H1 (cell line): ENCODE results near the gene MATK. TPM values are rescaled to one million over a fixed set of nuclear protein-coding genes. Genes with fewer than 3 reads are reported as not detected.

Experiments
- CTCF ChIA-PET: fragments of 300-600 bp; sonication (Branson Sonifier 250); formaldehyde crosslinking; loops from one replicate; lab custom pipeline; 2021; ENCODE audit not compliant: partially characterized antibody; lab: Charles Lee
- POLR2A ChIA-PET: fragments of 300-600 bp; sonication (Branson Sonifier 250); formaldehyde crosslinking; loops from one replicate; lab custom pipeline; 2021; ENCODE audit warnings: inconsistent platforms; ENCODE audit not compliant: partially characterized antibody; lab: Charles Lee
- DNase-seq, 2 experiments: peaks; one replicate each; pipeline versions ENCODE4 v3.0.0 to v3.0.0-alpha.2; 2010 to 2022; ENCODE audit warnings: low spot score in 2 of 2, low read depth in 1 of 2, mixed read lengths in 1 of 2
- FAIRE-seq: peaks from 2 replicates; lab custom pipeline; 2011; peaks lifted over from hg19 to GRCh38; lab: Jason Lieb, UNC
- H2AFZ ChIP-seq: 2 replicates; pipeline ENCODE4 v1.8.1; 2012; ENCODE audit warnings: low read length, inconsistent platforms
- H2AK5ac ChIP-seq: 2 replicates; pipeline ENCODE4 v1.6.1; 2013; ENCODE audit warnings: low read depth, low read length
- H2BK120ac ChIP-seq: replicated peaks from 2 replicates; pipeline ENCODE3; 2013; ENCODE audit warnings: low read depth, low read length, inconsistent platforms
- H2BK12ac ChIP-seq: 2 replicates; pipeline ENCODE4 v1.6.1; 2013; ENCODE audit warnings: low read depth, low read length
- H2BK15ac ChIP-seq: 2 replicates; pipeline ENCODE4 v1.6.1; 2013; ENCODE audit warnings: low read length
- H2BK20ac ChIP-seq: 2 replicates; pipeline ENCODE4 v1.6.1; 2013; ENCODE audit warnings: low read length
- H2BK5ac ChIP-seq: 2 replicates; pipeline ENCODE4 v1.6.1; 2013; ENCODE audit warnings: low read depth, low read length
- H3K14ac ChIP-seq: 2 replicates; pipeline ENCODE4 v1.6.1; 2013; ENCODE audit warnings: inconsistent platforms; ENCODE audit not compliant: insufficient read length
- H3K18ac ChIP-seq: 2 replicates; pipeline ENCODE4 v1.6.1; 2013; ENCODE audit warnings: low read length; ENCODE audit errors: extremely low read depth
- H3K23ac ChIP-seq: 2 replicates; pipeline ENCODE4 v1.6.1; 2013; ENCODE audit warnings: inconsistent platforms; ENCODE audit not compliant: insufficient read length
- H3K23me2 ChIP-seq: 2 replicates; pipeline ENCODE4 v1.6.1; 2013; ENCODE audit warnings: low read depth, low read length
- H3K27ac ChIP-seq: 2 replicates; pipeline ENCODE4 v1.6.1; 2011; ENCODE audit warnings: low read depth, low read length, inconsistent platforms
- H3K27me3 ChIP-seq, 4 experiments: replicated peaks in 1 of 4; 1 replicate in 1 of 4; 2 replicates in 3 of 4; pipeline versions ENCODE4 v1.6.1 to v1.8.1; 2011 to 2013; ENCODE audit warnings: low read length in 3 of 4, mild to moderate bottlenecking in 3 of 4, inconsistent platforms in 2 of 4, mixed read lengths in 2 of 4, moderate library complexity in 1 of 4; ENCODE audit not compliant: control insufficient read depth in 3 of 4, insufficient read depth in 3 of 4; ENCODE audit errors: extremely low read depth in 1 of 4
- H3K36me3 ChIP-seq, 4 experiments: 2 replicates each; pipeline versions ENCODE4 v1.6.1 to v1.8.1; 2011 to 2013; ENCODE audit warnings: mild to moderate bottlenecking in 4 of 4, low read length in 3 of 4, moderate library complexity in 2 of 4, control low read depth in 1 of 4, inconsistent platforms in 1 of 4; ENCODE audit not compliant: insufficient read depth in 4 of 4, control insufficient read depth in 2 of 4
- H3K4ac ChIP-seq: replicated peaks from 2 replicates; pipeline ENCODE3; 2013; ENCODE audit warnings: low read length, low read depth, mixed read lengths, inconsistent platforms; ENCODE audit not compliant: insufficient read length
- H3K4me1 ChIP-seq, 4 experiments: replicated peaks in 1 of 4; 1 replicate in 1 of 4; 2 replicates in 3 of 4; pipeline versions ENCODE4 v1.6.1 to v1.8.1; 2011 to 2013; ENCODE audit warnings: low read length in 3 of 4, inconsistent platforms in 2 of 4, mixed read lengths in 1 of 4; ENCODE audit not compliant: insufficient read depth in 4 of 4, control insufficient read depth in 3 of 4
- H3K4me2 ChIP-seq, 2 experiments: 2 replicates each; pipeline versions ENCODE4 v1.6.1 to v1.8.1; 2011 to 2013; ENCODE audit warnings: low read depth in 2 of 2, low read length in 2 of 2, control low read depth in 1 of 2, inconsistent platforms in 1 of 2, mild to moderate bottlenecking in 1 of 2; ENCODE audit not compliant: insufficient read depth in 1 of 2
- H3K4me3 ChIP-seq, 4 experiments: fragments of 200-600, 300-600 bp in 1 of 4; sonication (generic), shearing (Covaris generic), sonication (Bioruptor Twin) in 1 of 4; 2 replicates each; pipeline versions ENCODE4 v1.5.1 to v1.8.1; 2011 to 2016; ENCODE audit warnings: low read length in 4 of 4, low read depth in 3 of 4, control low read depth in 2 of 4, inconsistent platforms in 2 of 4, mild to moderate bottlenecking in 2 of 4, mixed read lengths in 1 of 4, moderate library complexity in 1 of 4; ENCODE audit not compliant: insufficient read depth in 2 of 4; ENCODE audit errors: extremely low read depth in 1 of 4
- H3K56ac ChIP-seq: replicated peaks from 2 replicates; pipeline ENCODE3; 2013; ENCODE audit warnings: low read depth, mild to moderate bottlenecking, mixed read lengths, low read length, inconsistent platforms; ENCODE audit not compliant: insufficient read length
- H3K79me1 ChIP-seq: 2 replicates; pipeline ENCODE4 v1.6.1; 2013; ENCODE audit warnings: low read depth, low read length, control low read depth
- H3K79me2 ChIP-seq, 2 experiments: 2 replicates each; pipeline versions ENCODE4 v1.6.1 to v1.8.1; 2012 to 2013; ENCODE audit warnings: low read length in 2 of 2, mild to moderate bottlenecking in 2 of 2, inconsistent platforms in 1 of 2; ENCODE audit not compliant: insufficient read depth in 2 of 2, control insufficient read depth in 1 of 2
- H3K9ac ChIP-seq, 4 experiments: replicated peaks in 1 of 4; 1 replicate in 1 of 4; 2 replicates in 3 of 4; pipeline versions ENCODE4 v1.6.1 to v1.8.1; 2011 to 2013; ENCODE audit warnings: low read depth in 3 of 4, low read length in 3 of 4, control low read depth in 2 of 4, mild to moderate bottlenecking in 2 of 4, moderate library complexity in 2 of 4, inconsistent platforms in 1 of 4; ENCODE audit errors: extremely low read depth in 1 of 4
- H3K9me3 ChIP-seq, 2 experiments: 2 replicates each; pipeline versions ENCODE4 v1.6.1 to v1.8.1; 2012 to 2013; ENCODE audit warnings: mild to moderate bottlenecking in 2 of 2, moderate library complexity in 2 of 2, control low read depth in 1 of 2, inconsistent platforms in 1 of 2, low read depth in 1 of 2, low read length in 1 of 2, mixed read lengths in 1 of 2; ENCODE audit not compliant: insufficient read depth in 2 of 2
- H4K20me1 ChIP-seq, 2 experiments: replicated peaks in 1 of 2; 2 replicates each; pipeline versions ENCODE3 to v1.8.1; 2011 to 2013; ENCODE audit warnings: inconsistent platforms in 2 of 2, low read length in 2 of 2, mild to moderate bottlenecking in 1 of 2; ENCODE audit not compliant: insufficient read depth in 2 of 2, control insufficient read depth in 1 of 2
- H4K5ac ChIP-seq: 2 replicates; pipeline ENCODE4 v1.6.1; 2013; ENCODE audit warnings: low read length, low read depth, mixed read lengths, inconsistent platforms; ENCODE audit not compliant: insufficient read length
- H4K8ac ChIP-seq: 2 replicates; pipeline ENCODE4 v1.8.0; 2013; ENCODE audit warnings: mild to moderate bottlenecking, moderate library complexity, low read length, inconsistent platforms; ENCODE audit not compliant: insufficient read depth; ENCODE audit errors: extremely low read depth
- H4K91ac ChIP-seq: replicated peaks from 2 replicates; pipeline ENCODE3; 2013; ENCODE audit warnings: low read length, mixed read lengths, inconsistent platforms; ENCODE audit not compliant: insufficient read length
- KDM1A ChIP-seq: fragments of 200-600, 300-600 bp; sonication (generic); IDR thresholded peaks from 2 replicates; pipeline ENCODE4 v1.7.1; 2016; ENCODE audit warnings: mild to moderate bottlenecking, low read length, borderline replicate concordance
- TBP ChIP-seq: IDR thresholded peaks from 2 replicates; pipeline ENCODE4 v1.6.1; 2011; ENCODE audit warnings: low read depth, low read length, improper control_type of control experiment
- WGBS, 2 experiments: shearing (Covaris generic) in 1 of 2; methylation state at CpG; one replicate each; pipeline versions ENCODE4 v1.1.6 to v1.1.7; 2013 to 2015; ENCODE audit warnings: low lambda C conversion rate in 2 of 2, mixed read lengths in 2 of 2, inconsistent platforms in 1 of 2, low coverage in 1 of 2, missing lambda C conversion rate in 1 of 2; ENCODE audit not compliant: insufficient replicate concordance in 2 of 2, insufficient coverage in 1 of 2, insufficient read length in 1 of 2; ENCODE audit errors: extremely low coverage in 1 of 2, missing lambda C conversion rate in 1 of 2; 5-methylcytosine and 5-hydroxymethylcytosine counted together
- polyA plus RNA-seq, 7 experiments: library from polyadenylated mRNA; depleted of rRNA in 3 of 7; stranded (reverse) in 5 of 7; unstranded in 2 of 7; fragments of >200 nt in 5 of 7; fragments of 200-250 nt in 2 of 7; gene quantifications; 1 replicate in 5 of 7; 2 replicates in 1 of 7; 4 replicates in 1 of 7; pipeline versions ENCODE4 v1.2.1 to v1.2.3, GENCODE V29; 2011 to 2013; ENCODE audit warnings: missing spikeins in 2 of 7, mixed read lengths in 2 of 7
- total RNA-seq: library from RNA; stranded (reverse); fragmentation: NEBNext Ultra II Directional; extraction: Animal tissue kit (Norgen Biotek cat#: 25700); gene quantifications from 2 replicates; pipeline ENCODE4 v1.2.1, GENCODE V29; 2021
- TF ChIP-seq, protein P1 (sequence below), 3 experiments: IDR thresholded peaks; 1 replicate in 2 of 3; 2 replicates in 1 of 3; pipeline versions ENCODE4 v1.5.1 to v1.6.1; 2011; ENCODE audit warnings: low read length in 3 of 3, mild to moderate bottlenecking in 3 of 3, inconsistent platforms in 2 of 3, low read depth in 1 of 3, moderate library complexity in 1 of 3; ENCODE audit not compliant: insufficient read depth in 1 of 3; ENCODE audit errors: control extremely low read depth in 1 of 3

Gene MATK
- total and polyA plus RNA-seq, 2 of the 8 experiments (the other 6 are each of a cell fraction or from before 2014, with no cell fraction given) = 20.5 to 21.4 TPM

DNA sequence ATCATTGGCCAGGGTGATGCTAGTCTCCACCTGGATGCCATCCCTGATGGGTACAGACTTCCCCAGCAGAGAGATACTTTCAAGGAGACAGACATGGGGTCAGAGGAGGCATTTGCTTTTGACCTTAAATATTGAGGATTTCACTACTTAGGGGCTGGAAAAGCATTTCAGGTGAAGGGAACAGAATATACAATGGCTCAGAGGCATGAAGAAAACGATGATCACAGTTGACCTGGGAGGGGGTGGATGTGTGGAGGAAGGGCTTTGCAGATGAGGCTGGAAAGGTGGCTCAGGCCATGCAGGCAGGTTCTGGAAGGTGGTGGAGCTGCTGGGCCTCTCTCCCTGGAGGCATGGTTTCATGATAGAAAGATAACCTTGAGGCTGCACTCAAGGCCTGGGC is 3.9 kb downstream of the MATK start:
- H3K4me2 ChIP-seq = no peak overlapping the region
- H3K23me2 ChIP-seq = peaks cover 7% of the 10 kb centered on the region; the same call in 1 of the 2 replicates
- H2BK12ac ChIP-seq = no peak overlapping the region
- POLR2A ChIA-PET = interaction anchor here (1.0 to 1.4 kb wide), 2 partner anchors 20 to 36 kb away, joined by 3 to 4 read pairs; partner anchors contain the start of genes APBA3 and MRPL54
- CTCF ChIA-PET = interaction anchor here (1.1 to 2.4 kb wide), 4 partner anchors 10 to 231 kb away, joined by 3 to 17 read pairs (median 10); partner anchors contain the start of genes MRPL54 and RAX2
- no peaks in the 10 kb centered on the region for H4K20me1 ChIP-seq
- H3K9ac ChIP-seq = no peak overlapping the region
- H2BK20ac ChIP-seq = no peak overlapping the region
- H2AK5ac ChIP-seq = no peak overlapping the region
- H3K56ac ChIP-seq = no peak overlapping the region
- H2BK15ac ChIP-seq = no peak overlapping the region
- H3K27me3 ChIP-seq = peaks cover 0 to 17% (median 7%) of the 10 kb centered on the region in 4 experiments; a peak in 6 of 7 replicates
- WGBS, 2 experiments = 100% methylated on average over 1 of the region's 1 CpG; no CpG with 5 or more reads in 1 of the 2 experiments
- H4K5ac ChIP-seq = no peak overlapping the region
- DNase-seq = no peak
- peaks cover 0 to 14% (median 3%) of the 10 kb centered on the region in 4 experiments; a peak in 2 of 8 replicates for H3K36me3 ChIP-seq
- TF ChIP-seq TBP (no peak), KDM1A (peak; percentile 90)
- TF ChIP-seq, protein P1, sequence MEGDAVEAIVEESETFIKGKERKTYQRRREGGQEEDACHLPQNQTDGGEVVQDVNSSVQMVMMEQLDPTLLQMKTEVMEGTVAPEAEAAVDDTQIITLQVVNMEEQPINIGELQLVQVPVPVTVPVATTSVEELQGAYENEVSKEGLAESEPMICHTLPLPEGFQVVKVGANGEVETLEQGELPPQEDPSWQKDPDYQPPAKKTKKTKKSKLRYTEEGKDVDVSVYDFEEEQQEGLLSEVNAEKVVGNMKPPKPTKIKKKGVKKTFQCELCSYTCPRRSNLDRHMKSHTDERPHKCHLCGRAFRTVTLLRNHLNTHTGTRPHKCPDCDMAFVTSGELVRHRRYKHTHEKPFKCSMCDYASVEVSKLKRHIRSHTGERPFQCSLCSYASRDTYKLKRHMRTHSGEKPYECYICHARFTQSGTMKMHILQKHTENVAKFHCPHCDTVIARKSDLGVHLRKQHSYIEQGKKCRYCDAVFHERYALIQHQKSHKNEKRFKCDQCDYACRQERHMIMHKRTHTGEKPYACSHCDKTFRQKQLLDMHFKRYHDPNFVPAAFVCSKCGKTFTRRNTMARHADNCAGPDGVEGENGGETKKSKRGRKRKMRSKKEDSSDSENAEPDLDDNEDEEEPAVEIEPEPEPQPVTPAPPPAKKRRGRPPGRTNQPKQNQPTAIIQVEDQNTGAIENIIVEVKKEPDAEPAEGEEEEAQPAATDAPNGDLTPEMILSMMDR (IDR thresholded peaks at IDR 0.05; ENCODE audit: control extremely low read depth in 1 of 3, insufficient read depth in 1 of 3, low read depth in 1 of 3, low read length in 3 of 3) = no peak
- TF ChIP-seq, all 59 proteins: peak for 1
- H3K18ac ChIP-seq = no peak overlapping the region
- H3K4me1 ChIP-seq = peaks cover 0 to 9% (median 1%) of the 10 kb centered on the region in 4 experiments; a peak in 3 of 7 replicates
- no peak overlapping the region for H3K14ac ChIP-seq
- H3K79me1 ChIP-seq = no peaks in the 10 kb centered on the region
- H2BK120ac ChIP-seq = no peak overlapping the region
- H2BK5ac ChIP-seq = no peak overlapping the region
- no peak overlapping the region for H3K4ac ChIP-seq
- H3K27ac ChIP-seq = no peak overlapping the region
- no peaks in the 10 kb centered on the region for H3K79me2 ChIP-seq
- no peak overlapping the region for H2AFZ ChIP-seq
- no peak for FAIRE-seq
- no peak overlapping the region for H3K4me3 ChIP-seq
- peaks cover 17 to 22% of the 10 kb centered on the region in 2 experiments for H3K9me3 ChIP-seq
- H4K91ac ChIP-seq = no peak overlapping the region
- H4K8ac ChIP-seq = no peak overlapping the region
- no peak overlapping the region for H3K23ac ChIP-seq
